ENCODE measurements around the gene CSF3R.
A peak's percentile ranks its signal among the peaks of the same experiment; 100 is the strongest.

The CSF3R gene

GRCh38 chr1:36482724-36483388 lies at the start of gene CSF3R:
CSF3R (minus strand) TSS chr1:36482913; CDS start chr1:36479496, 3,417 bp downstream.
- no peak for DNase-seq

- DNase-seq: no peak
Observed at GRCh38 chr1:36531833-36532232, 49.1 kb upstream of the CSF3R start.

- DNase-seq: no peak
Observed at GRCh38 chr1:36530791-36531190, 48.1 kb upstream of the CSF3R start.

GRCh38 chr1:36530261-36530660 lies 47.5 kb upstream of the CSF3R start:
- DNase-seq: no peak

- no peak for DNase-seq
Observed at GRCh38 chr1:36529769-36530260, 47.1 kb upstream of the CSF3R start.

GRCh38 chr1:36528361-36529349 lies 45.9 kb upstream of the CSF3R start:
- DNase-seq: no peak

- no peak for DNase-seq
Observed at GRCh38 chr1:36525166-36525565, 42.5 kb upstream of the CSF3R start.

- DNase-seq: no peak
Observed at GRCh38 chr1:36524359-36525062, 41.8 kb upstream of the CSF3R start.

GRCh38 chr1:36523850-36524249 lies 41.1 kb upstream of the CSF3R start:
- peak in 1 of 2 experiments; percentile 3 for DNase-seq

- no peak for DNase-seq
Observed at GRCh38 chr1:36523230-36523495, 40.5 kb upstream of the CSF3R start.

GRCh38 chr1:36522461-36523229 lies 39.9 kb upstream of the CSF3R start:
- DNase-seq: no peak

GRCh38 chr1:36522021-36522420 lies 39.3 kb upstream of the CSF3R start:
- DNase-seq: no peak

- no peak for DNase-seq
Observed at GRCh38 chr1:36520771-36521420, 38.2 kb upstream of the CSF3R start.

GRCh38 chr1:36520056-36520455 lies 37.3 kb upstream of the CSF3R start:
- DNase-seq: no peak

- DNase-seq: no peak
Observed at GRCh38 chr1:36517011-36517771, 34.5 kb upstream of the CSF3R start.

- DNase-seq: peak; percentile 18 to 23
Observed at GRCh38 chr1:36516372-36517010, 33.8 kb upstream of the CSF3R start.

- no peak for DNase-seq
Observed at GRCh38 chr1:36515315-36516138, 32.8 kb upstream of the CSF3R start.

GRCh38 chr1:36514501-36514900 lies 31.8 kb upstream of the CSF3R start:
- DNase-seq: no peak

- no peak for DNase-seq
Observed at GRCh38 chr1:36513676-36514473, 31.2 kb upstream of the CSF3R start.

Data from activated CD4-positive, alpha-beta T cell treated with anti-CD3 and anti-CD28 coated beads, Interleukin-2, amount 50 U/mL, for 4 hours (primary cell).